GM15510 (cell line): ENCODE data around the gene CCDC136.

Experiments
- POLR2A ChIP-seq: IDR thresholded peaks from 3 replicates; pipeline ENCODE4 v1.6.1; 2011; ENCODE audit warnings: borderline replicate concordance; ENCODE audit not compliant: insufficient read length; ENCODE audit errors: extremely low read depth

CCDC136 gene

DNA sequence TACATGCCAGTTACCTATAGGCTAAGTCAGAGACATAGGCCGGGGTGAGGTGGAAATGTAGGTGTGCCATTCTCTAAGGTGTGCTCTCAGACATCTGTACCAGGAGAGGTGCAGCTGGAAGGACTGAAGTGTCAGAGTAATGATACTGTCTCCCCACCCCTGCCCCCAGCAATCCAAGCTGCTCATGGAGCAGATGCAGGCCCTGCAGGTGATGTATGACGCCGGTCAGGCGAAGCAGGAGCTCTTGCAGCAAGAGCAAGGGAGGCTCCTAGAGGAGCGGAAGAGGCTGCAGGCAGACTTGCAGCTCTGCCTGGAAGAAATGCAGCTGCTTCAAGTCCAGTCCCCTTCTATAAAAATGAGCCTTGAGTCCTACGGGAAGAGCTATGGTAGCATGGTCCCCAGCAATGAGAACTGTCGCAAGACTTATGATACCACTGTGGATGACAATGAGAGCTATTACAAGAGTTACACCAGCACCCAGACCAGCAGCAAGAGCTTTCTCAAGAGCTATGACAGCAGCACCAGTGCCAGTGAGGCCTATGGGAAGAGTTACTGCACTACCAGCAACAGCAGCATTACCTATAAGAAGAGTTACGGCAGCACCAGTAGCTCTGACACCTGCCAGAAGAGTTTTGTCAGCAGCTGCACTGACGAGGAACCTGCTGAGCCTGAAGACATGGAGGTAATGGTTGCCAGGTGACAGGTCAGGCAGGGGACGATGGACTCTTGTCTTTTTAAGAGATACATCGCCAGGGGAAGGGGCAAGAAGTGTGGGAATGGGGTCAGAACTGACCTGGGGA lies 20.1 kb downstream of the CCDC136 start:
- no peak for TF ChIP-seq POLR2A

DNA sequence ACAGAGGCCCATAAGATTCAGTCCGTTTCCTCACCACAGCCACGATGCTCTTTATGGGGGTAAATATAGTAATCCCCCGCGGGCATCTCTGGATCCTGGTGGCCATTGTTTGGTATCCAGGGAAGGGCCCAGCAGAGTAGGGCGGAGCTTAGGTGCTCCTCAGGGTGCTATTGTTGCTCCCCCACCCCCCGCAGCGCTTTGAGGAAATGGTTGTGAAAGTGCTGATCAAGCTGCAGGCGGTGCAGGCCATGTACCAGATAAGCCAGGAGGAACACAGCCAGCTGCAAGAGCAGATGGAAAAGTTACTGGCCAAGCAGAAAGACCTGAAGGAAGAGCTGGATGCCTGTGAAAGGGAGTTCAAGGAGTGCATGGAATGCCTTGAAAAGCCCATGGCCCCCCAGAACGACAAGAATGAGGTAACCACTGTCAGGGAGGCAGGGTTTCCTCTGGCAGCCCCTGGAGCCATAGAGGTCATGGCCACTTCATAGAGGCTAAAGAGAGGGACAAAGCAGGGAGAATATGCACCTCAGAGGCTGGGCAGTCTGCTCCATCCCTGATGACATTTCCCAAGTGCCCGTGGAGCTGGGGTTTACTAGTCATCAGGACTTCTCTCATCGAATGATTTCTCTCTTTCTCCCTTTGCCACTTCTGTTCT lies 20.9 kb downstream of the CCDC136 start:
- no peak for TF ChIP-seq POLR2A

- TF ChIP-seq POLR2A = no peak
Observed at GRCh38 chr7:128814499-128814898, 22.7 kb downstream of the CCDC136 start.

DNA sequence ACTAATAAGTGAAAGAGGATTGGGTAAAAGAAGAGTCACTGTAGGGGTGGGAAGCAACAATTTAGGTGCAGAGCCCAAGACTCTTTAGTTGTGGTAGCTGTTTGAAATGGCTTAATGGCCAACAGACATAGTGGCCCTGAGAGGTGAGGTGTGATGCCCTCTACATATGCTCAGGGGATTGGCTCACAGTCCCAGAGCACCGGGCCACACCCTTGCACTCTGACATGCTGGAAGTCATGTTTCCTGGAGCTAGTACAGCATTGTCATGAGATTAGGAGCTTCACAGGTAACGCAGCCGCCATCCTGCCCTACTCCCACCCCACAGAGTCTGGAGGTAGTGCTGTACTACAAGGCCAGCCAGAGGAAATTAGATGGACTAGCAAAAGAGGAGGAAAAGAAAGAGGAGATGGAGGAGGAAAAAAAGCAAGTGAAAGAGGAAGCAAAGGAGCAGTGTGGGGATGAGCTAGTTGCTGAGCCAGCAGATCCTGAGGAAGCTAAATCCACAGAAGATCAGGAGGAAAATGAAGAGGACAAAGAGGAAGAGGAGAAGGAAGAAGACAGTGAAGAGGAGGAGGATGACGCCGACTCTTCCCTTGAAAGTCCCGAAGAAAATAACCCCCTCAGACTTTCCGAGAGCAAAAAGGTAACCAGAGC lies 23.6 kb downstream of the CCDC136 start:
- TF ChIP-seq POLR2A = no peak

DNA sequence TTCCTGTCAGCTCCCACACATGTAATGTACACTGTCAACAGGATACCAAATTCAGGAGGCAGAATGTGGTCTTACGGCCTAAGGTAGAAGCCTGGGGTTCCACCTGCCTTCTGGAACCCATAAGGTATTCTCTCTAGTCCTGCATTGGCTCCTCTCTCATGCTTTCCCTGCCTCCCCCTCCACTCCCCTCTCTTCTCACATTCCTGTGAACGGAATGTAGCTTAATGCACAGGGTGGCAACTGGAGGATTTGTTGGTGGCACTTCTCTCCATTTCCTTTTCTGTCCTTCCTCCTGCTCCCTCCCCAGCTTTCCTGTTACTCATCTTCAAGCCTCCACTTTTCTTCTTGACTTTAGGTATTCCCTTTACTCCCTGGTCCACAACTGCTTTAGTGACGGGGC lies 26.9 kb downstream of the CCDC136 start:
- no peak for TF ChIP-seq POLR2A

DNA sequence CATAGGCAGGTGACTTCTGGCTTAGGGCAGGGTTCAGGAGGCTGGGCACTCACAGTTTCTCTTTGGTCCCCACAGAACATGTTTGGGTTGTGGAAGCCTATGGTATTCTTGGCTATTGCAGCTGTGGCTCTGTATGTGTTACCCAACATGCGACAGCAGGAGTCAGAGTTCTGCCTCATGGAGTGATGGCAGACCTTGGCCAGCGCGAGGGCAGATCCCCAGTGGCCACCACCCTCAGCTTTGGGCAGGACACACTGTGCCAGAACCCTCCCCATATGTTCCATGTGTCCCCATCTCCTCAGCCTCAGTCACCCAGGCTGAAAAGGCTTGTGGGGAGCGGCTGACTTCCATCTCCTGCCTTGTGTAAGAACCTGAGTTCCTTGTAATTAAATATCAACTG lies 30.0 kb downstream of the CCDC136 start:
- no peak for TF ChIP-seq POLR2A

GRCh38 chr7:128826512-128826911 lies 34.7 kb downstream of the CCDC136 start:
- no peak for TF ChIP-seq POLR2A

DNA sequence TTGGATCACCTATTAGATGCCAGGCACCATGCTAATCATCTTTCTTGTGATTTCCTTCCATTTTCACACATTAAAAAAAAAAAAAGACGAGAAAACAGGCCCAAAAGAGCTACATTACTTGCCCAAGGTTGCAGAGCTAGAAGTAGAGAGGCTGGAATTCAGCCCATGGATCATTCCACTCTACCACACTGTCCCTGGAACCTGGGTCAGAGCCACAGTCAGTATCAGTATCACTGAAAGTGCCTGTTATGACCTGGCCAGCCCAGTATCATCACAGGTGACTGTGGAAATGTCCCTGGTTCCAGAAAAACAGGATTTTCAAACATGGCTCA lies 35.1 kb downstream of the CCDC136 start:
- no peak for TF ChIP-seq POLR2A

DNA sequence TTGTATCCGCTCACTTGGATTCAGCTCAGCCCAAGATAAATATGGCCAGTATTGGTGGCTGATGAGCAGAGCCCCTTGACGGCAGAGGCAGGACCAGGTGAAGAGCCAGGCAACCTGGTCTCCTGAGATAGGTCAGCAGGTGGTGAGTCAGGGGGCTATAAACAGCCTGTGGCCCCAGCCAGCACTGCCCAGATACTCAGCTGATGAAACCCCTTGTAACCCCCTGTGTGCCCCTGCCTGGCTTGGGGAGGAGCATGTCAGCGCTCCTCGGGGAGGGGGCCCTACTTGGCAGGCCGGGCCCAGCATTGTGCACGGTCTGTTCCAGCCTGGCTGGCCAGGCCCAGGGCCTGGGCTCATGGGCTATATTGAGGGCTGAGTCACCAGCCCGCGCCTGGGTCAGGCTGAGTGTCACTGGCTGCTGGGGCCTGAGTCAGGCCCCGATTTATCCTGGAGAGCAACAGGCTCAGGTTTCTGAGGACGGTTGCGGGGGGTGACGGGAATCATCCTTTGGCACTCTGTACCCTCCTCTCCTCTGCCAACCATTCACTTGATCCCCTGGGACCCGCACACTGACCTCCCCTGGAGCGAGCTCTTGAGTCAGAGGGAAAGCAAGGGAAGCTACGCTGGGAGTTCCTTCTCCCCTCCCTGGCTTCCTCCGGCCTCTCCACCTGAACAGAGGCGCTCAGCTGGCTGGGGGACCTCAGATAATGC lies 35.6 kb downstream of the CCDC136 start:
- no peak for TF ChIP-seq POLR2A

GRCh38 chr7:128827971-128828711 lies 36.4 kb downstream of the CCDC136 start:
- TF ChIP-seq POLR2A = no peak

DNA sequence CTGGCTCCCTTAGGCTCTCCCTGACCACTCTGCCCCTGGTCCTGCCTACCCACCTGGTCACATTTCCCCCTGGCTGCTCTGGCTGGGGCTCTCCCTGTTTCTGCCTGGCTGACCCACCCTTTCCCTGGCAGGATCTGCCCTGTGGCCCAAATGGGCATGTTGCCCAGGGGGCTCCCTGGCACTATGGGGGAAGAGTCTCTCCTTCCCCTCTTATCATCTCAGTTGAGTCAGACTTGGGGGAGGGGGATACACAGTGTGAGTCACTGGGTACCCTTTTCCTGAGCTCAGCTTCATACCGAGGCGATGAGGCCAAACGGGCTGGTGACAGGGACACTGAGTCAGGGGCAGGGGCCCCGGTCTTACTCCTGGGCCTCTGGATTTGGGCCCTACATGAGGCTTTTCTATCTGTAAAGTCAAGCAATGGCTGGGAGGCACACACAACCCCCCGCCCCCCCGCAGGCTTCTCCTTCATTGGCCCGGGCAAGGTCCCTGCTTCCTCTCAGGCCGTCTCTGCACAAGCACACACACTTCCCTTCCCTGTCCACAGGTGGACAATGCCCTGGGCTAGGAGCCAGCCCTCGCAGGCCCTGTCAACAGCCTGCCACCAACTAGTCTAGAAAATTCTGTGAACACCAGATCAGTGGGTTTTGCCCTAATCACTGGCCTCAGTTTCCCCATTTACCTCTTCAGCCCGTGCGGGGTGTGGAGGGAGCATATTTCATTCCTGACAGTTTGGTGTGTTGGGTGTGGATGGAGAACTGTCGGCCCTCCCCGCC lies 37.8 kb downstream of the CCDC136 start:
- no peak for TF ChIP-seq POLR2A

DNA sequence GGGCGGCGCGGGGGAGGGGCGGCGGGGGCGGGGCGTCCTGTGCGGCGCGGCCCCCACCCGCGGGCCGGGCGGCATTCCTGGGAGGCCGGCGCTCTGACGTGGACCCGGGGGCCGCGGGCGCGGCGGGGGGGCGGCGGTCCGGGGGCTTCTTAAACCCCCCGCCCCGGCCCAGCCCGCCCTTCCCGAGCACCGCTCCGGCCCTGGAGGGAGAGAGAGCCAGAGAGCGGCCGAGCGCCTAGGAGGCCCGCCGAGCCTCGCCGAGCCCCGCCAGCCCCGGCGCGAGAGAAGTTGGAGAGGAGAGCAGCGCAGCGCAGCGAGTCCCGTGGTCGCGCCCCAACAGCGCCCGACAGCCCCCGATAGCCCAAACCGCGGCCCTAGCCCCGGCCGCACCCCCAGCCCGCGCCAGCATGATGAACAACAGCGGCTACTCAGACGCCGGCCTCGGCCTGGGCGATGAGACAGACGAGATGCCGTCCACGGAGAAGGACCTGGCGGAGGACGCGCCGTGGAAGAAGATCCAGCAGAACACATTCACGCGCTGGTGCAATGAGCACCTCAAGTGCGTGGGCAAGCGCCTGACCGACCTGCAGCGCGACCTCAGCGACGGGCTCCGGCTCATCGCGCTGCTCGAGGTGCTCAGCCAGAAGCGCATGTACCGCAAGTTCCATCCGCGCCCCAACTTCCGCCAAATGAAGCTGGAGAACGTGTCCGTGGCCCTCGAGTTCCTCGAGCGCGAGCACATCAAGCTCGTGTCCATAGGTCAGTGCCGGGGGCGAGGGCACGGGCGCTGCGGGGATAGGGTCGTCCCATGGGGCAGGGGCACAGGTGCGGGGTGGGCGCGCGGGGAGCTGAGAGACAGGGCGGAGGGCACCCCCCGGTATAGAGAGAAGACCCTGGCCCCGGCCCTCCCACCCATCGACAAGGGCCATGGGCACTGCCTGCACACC lies 38.7 kb downstream of the CCDC136 start, which contains the start of gene FLNC:
FLNC (plus strand) TSS at position 176 of the 947 bp plus-strand sequence; CDS start at position 408, 232 bp downstream.
- no peak for TF ChIP-seq POLR2A
